KMS-11 (cell line): ENCODE data around the gene TPD52L1.

ENCODE experiments used
- H2AFZ ChIP-seq: fragments of 200-600 bp; sonication (generic); 2 replicates; pipeline ENCODE4 v1.6.1; 2016; ENCODE audit warnings: antibody characterized with exemption, mixed run types, low read depth
- H3K27ac ChIP-seq: fragments of 200-600 bp; sonication (generic); 2 replicates; pipeline ENCODE4 v1.6.1; 2016; ENCODE audit warnings: mild to moderate bottlenecking, mixed run types
- H3K27me3 ChIP-seq: fragments of 200-600 bp; sonication (generic); 2 replicates; pipeline ENCODE4 v1.6.1; 2017; ENCODE audit warnings: mild to moderate bottlenecking, low read depth, mixed run types, moderate library complexity; ENCODE audit not compliant: insufficient read depth
- H3K36me3 ChIP-seq: fragments of 200-600 bp; sonication (generic); 2 replicates; pipeline ENCODE4 v1.6.1; 2017; ENCODE audit warnings: mild to moderate bottlenecking, mixed run types; ENCODE audit not compliant: insufficient read depth
- H3K4me1 ChIP-seq: fragments of 200-600 bp; sonication (generic); 2 replicates; pipeline ENCODE4 v1.6.1; 2016; ENCODE audit warnings: mild to moderate bottlenecking, low read depth, mixed run types; ENCODE audit not compliant: poor library complexity, severe bottlenecking
- H3K4me2 ChIP-seq: fragments of 200-600 bp; sonication (generic); 2 replicates; pipeline ENCODE4 v1.7.0; 2016; ENCODE audit warnings: mild to moderate bottlenecking, mixed run types
- H3K4me3 ChIP-seq: fragments of 200-600 bp; sonication (generic); IDR thresholded peaks from 2 replicates; pipeline ENCODE4 v1.6.1; 2017; ENCODE audit warnings: low read depth, low read length, mixed read lengths; ENCODE audit not compliant: insufficient read depth
- H3K79me2 ChIP-seq: fragments of 200-600 bp; sonication (generic); 2 replicates; pipeline ENCODE4 v1.6.1; 2016; ENCODE audit warnings: low read depth, mixed run types; ENCODE audit not compliant: insufficient read depth
- H3K9ac ChIP-seq: fragments of 200-600 bp; sonication (generic); 2 replicates; pipeline ENCODE4 v1.6.1; 2016; ENCODE audit warnings: mild to moderate bottlenecking, mixed run types
- H4K20me1 ChIP-seq: fragments of 200-600 bp; sonication (generic); 2 replicates; pipeline ENCODE4 v1.6.1; 2016; ENCODE audit warnings: mild to moderate bottlenecking, mixed run types; ENCODE audit not compliant: insufficient read depth
- TF ChIP-seq, protein P1 (sequence below): fragments of 200-600 bp; sonication (generic); conservative IDR thresholded peaks from 2 replicates; pipeline ENCODE4 v1.6.1; 2017; ENCODE audit warnings: low read depth, mild to moderate bottlenecking, antibody characterized with exemption, low read length, moderate library complexity, mixed read lengths

Gene TPD52L1

DNA sequence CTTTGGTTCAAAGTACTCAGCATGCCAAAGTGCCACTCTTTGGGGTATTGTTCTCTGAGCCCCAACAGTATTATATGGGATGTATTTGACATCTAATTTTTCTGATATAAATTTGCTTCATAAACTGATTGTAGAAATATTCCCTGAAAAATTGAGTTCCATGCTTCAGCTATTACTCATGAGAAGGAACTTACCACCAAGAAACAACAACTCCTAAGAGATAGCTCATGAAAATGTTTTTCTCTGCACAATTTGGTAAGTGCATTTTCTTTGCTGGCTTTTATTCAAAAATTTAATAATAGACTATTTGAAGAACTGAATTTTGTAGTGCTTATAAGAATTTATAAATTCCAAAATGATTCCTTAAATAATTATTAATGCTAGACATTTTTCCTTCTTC is 12.8 kb upstream of the TPD52L1 start:
- H3K4me1 ChIP-seq: no peaks in the 10 kb centered on the region
- H3K27ac ChIP-seq: no peak overlapping the region
- TF ChIP-seq, protein P1, sequence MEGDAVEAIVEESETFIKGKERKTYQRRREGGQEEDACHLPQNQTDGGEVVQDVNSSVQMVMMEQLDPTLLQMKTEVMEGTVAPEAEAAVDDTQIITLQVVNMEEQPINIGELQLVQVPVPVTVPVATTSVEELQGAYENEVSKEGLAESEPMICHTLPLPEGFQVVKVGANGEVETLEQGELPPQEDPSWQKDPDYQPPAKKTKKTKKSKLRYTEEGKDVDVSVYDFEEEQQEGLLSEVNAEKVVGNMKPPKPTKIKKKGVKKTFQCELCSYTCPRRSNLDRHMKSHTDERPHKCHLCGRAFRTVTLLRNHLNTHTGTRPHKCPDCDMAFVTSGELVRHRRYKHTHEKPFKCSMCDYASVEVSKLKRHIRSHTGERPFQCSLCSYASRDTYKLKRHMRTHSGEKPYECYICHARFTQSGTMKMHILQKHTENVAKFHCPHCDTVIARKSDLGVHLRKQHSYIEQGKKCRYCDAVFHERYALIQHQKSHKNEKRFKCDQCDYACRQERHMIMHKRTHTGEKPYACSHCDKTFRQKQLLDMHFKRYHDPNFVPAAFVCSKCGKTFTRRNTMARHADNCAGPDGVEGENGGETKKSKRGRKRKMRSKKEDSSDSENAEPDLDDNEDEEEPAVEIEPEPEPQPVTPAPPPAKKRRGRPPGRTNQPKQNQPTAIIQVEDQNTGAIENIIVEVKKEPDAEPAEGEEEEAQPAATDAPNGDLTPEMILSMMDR: no peak
- H3K4me2 ChIP-seq: no peak overlapping the region
- no peak overlapping the region for H3K4me3 ChIP-seq
- H3K36me3 ChIP-seq: no peaks in the 10 kb centered on the region
- H3K79me2 ChIP-seq: no peaks in the 10 kb centered on the region
- H4K20me1 ChIP-seq: no peaks in the 10 kb centered on the region
- no peak overlapping the region for H2AFZ ChIP-seq
- no peak overlapping the region for H3K9ac ChIP-seq
- H3K27me3 ChIP-seq: no peaks in the 10 kb centered on the region

DNA sequence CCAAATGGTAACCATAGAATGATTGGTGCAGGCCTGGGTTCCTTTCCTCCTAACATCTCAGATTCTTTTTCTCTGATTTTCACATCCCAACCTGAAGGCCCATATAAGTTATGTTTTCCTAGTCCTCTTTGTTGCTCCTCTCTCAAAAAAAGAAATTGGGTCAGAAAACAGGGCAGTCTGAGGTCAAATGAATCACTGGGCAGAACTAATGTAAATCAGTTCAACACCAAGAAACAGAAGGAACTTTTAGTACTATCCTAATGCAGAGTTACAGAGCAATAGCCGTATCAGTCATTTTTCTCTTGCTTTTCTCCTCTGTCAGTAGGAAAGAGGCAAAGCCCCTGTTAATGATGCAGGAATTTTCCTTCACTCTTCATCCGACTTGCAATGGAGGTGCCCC is 11.0 kb upstream of the TPD52L1 start:
- H3K9ac ChIP-seq: no peak overlapping the region
- H4K20me1 ChIP-seq: no peaks in the 10 kb centered on the region
- no peaks in the 10 kb centered on the region for H3K27me3 ChIP-seq
- TF ChIP-seq, protein P1: no peak
- no peak overlapping the region for H3K27ac ChIP-seq
- no peaks in the 10 kb centered on the region for H3K4me1 ChIP-seq
- no peaks in the 10 kb centered on the region for H3K79me2 ChIP-seq
- no peak overlapping the region for H3K4me3 ChIP-seq
- no peak overlapping the region for H3K4me2 ChIP-seq
- no peak overlapping the region for H2AFZ ChIP-seq
- no peaks in the 10 kb centered on the region for H3K36me3 ChIP-seq

DNA sequence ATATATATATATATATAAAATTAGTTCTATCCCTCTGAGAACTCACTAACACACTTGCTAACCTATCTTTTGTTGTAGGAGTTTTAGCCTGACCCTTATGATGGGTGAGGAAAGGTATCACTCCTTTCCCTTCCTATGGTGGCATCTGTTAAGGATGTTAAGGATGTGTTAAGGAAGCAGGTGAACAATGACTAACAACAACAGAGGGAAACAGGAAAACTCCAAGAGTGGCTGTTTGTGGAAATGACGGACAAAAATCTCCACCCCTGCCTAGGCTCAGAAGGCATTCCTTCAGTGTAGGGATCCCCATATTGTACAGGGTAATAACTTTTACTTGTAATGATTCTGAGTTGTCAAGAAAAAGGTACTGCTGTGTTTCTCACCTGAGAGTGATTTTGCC is 8.8 kb upstream of the TPD52L1 start:
- TF ChIP-seq, protein P1: no peak
- no peaks in the 10 kb centered on the region for H3K4me1 ChIP-seq
- no peak overlapping the region for H3K4me2 ChIP-seq
- H3K27ac ChIP-seq: no peak overlapping the region
- H3K9ac ChIP-seq: no peak overlapping the region
- no peak overlapping the region for H3K4me3 ChIP-seq
- no peak overlapping the region for H2AFZ ChIP-seq
- H3K79me2 ChIP-seq: no peaks in the 10 kb centered on the region
- H3K27me3 ChIP-seq: no peaks in the 10 kb centered on the region
- no peaks in the 10 kb centered on the region for H4K20me1 ChIP-seq
- no peaks in the 10 kb centered on the region for H3K36me3 ChIP-seq

DNA sequence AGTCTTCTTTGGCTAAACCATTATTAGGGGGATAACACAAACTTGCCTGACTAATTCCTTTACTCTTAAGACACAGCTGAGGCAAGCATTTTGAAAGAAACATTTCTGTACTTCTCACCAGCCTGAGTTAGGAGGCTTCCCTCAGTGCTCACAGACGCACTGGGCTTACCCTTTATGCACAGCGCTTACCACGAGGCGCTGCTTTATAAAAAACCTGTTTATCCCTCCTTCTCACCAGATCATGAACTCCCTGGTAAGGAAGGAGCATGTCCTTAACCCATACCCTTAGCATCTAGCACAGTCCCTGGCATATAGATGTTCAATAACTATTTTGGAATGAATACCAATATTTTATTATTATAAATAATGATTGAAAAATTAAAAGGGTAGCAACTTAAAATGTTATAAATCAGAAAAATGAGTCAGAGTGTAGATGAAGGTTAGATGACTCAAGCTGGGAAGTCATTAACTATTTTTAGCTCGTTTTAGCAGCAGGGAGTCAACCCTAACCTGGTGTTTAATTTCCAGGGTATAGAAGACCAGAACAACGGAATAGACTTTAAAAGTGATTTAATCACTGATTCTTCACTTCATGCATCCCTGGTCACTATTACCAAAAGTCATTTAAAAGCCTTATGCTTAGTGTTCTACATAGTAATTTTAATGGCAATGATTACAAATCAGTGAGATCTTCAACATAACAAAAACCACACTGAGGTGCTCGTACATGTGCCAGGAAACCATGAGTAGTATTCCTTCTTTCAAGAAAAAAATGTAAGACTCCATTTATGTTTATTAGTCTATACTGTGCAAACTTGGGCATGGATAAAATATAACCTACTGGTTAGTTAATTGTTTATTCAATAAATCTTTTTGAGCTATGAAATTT is 4.1 kb upstream of the TPD52L1 start:
- H2AFZ ChIP-seq: no peak overlapping the region
- H3K4me3 ChIP-seq: no peak overlapping the region
- H3K4me2 ChIP-seq: no peak overlapping the region
- no peaks in the 10 kb centered on the region for H3K36me3 ChIP-seq
- no peaks in the 10 kb centered on the region for H3K79me2 ChIP-seq
- H3K4me1 ChIP-seq: no peaks in the 10 kb centered on the region
- H3K27me3 ChIP-seq: no peaks in the 10 kb centered on the region
- H4K20me1 ChIP-seq: no peaks in the 10 kb centered on the region
- no peak overlapping the region for H3K9ac ChIP-seq
- H3K27ac ChIP-seq: no peak overlapping the region
- TF ChIP-seq, protein P1: no peak
